Stimulated activated CD8-positive, alpha-beta memory T cell treated with anti-CD3 and anti-CD28 coated beads, Interleukin-12 subunit alpha, Interleukin-12 subunit beta, amount 100 ng/mL, for 24 hours (primary cell): ENCODE results near the gene IGF1R.
"Not testable (repeated sequence)": the region's sequence is repeated elsewhere in the genome, so short reads cannot be mapped to it uniquely, and the experiment has no call there.

Experiments used
- DNase-seq: peaks from one replicate; pipeline ENCODE4 v3.0.0-alpha.2; 2020; ENCODE audit errors: extremely low read depth

Gene IGF1R

GRCh38 chr15:98997755-98998154, 349.4 kb downstream of the IGF1R start:
- DNase-seq: no peak

- DNase-seq: no peak
Observed at GRCh38 chr15:98998279-98998678, 349.9 kb downstream of the IGF1R start.

- DNase-seq: no peak
Observed at GRCh38 chr15:98999233-98999632, 350.9 kb downstream of the IGF1R start.

- DNase-seq: no peak
Observed at GRCh38 chr15:99002226-99002625, 353.9 kb downstream of the IGF1R start.

GRCh38 chr15:99003317-99003716, 355.0 kb downstream of the IGF1R start:
- not testable (repeated sequence) for DNase-seq

- DNase-seq: not testable (repeated sequence)
Observed at GRCh38 chr15:99004998-99005974, 356.9 kb downstream of the IGF1R start.

GRCh38 chr15:99006146-99006545, 357.8 kb downstream of the IGF1R start:
- DNase-seq: no peak

- DNase-seq: no peak
Observed at GRCh38 chr15:99006904-99007495, 358.7 kb downstream of the IGF1R start.

- DNase-seq: no peak
Observed at GRCh38 chr15:99009741-99010330, 361.5 kb downstream of the IGF1R start.

- no peak for DNase-seq
Observed at GRCh38 chr15:99010768-99011167, 362.4 kb downstream of the IGF1R start.
